Neural progenitor cell (in vitro differentiated cells): Measurements from ENCODE around the gene AMER2. TPM values are rescaled to one million over a fixed set of nuclear protein-coding genes. Genes with fewer than 3 reads are reported as not detected.

Experiments
- DNase-seq: peaks from one replicate; pipeline ENCODE4 v3.0.0-alpha.2; 2016; ENCODE audit warnings: low spot score
- H2AFZ ChIP-seq: fragments of 200-600 bp; sonication (generic); replicated peaks from 2 replicates; pipeline ENCODE4 v1.6.1; 2016; ENCODE audit warnings: antibody characterized with exemption
- H3F3A ChIP-seq: fragments of 200-600 bp; sonication (generic); 2 replicates; pipeline ENCODE4 v1.6.1; 2016; ENCODE audit warnings: antibody characterized with exemption, low read depth
- H3K27ac ChIP-seq: fragments of 200-600 bp; sonication (generic); 2 replicates; pipeline ENCODE4 v1.5.1; 2016; ENCODE audit warnings: mild to moderate bottlenecking
- H3K27me3 ChIP-seq: fragments of 200-600 bp; sonication (generic); 2 replicates; pipeline ENCODE4 v1.6.1; 2016; ENCODE audit warnings: mild to moderate bottlenecking, moderate library complexity
- H3K36me3 ChIP-seq: fragments of 200-600 bp; sonication (generic); 2 replicates; pipeline ENCODE4 v1.5.1; 2016
- H3K4me1 ChIP-seq: fragments of 200-600 bp; sonication (generic); 2 replicates; pipeline ENCODE4 v1.6.1; 2016; ENCODE audit warnings: mixed run types
- H3K4me2 ChIP-seq: fragments of 200-600 bp; sonication (generic); 2 replicates; pipeline ENCODE4 v1.6.1; 2016
- H3K4me3 ChIP-seq: fragments of 200-600 bp; sonication (generic); 2 replicates; pipeline ENCODE4 v1.5.1; 2016
- H3K79me2 ChIP-seq: fragments of 200-600 bp; sonication (generic); 2 replicates; pipeline ENCODE4 v1.6.1; 2016; ENCODE audit warnings: low read depth
- H3K9ac ChIP-seq: fragments of 200-600 bp; sonication (generic); 2 replicates; pipeline ENCODE4 v1.6.1; 2016
- H3K9me3 ChIP-seq: fragments of 200-600 bp; sonication (generic); 2 replicates; pipeline ENCODE4 v1.5.1; 2016; ENCODE audit warnings: low read depth
- H4K20me1 ChIP-seq: fragments of 200-600 bp; sonication (generic); 2 replicates; pipeline ENCODE4 v1.6.1; 2016; ENCODE audit warnings: low read depth
- H3K27ac Mint-ChIP-seq: 3 replicates; pipeline ENCODE4 v1.8.0; 2021; ENCODE audit warnings: mixed read lengths
- H3K27me3 Mint-ChIP-seq: 2 replicates; pipeline ENCODE4 v1.8.0; 2022; ENCODE audit warnings: low read depth, mild to moderate bottlenecking, inconsistent platforms, moderate library complexity, mixed read lengths; ENCODE audit not compliant: insufficient read depth
- H3K36me3 Mint-ChIP-seq: 3 replicates; pipeline ENCODE4 v1.8.0; 2021; ENCODE audit warnings: mixed read lengths
- H3K4me1 Mint-ChIP-seq: 3 replicates; pipeline ENCODE4 v1.8.0; 2021; ENCODE audit warnings: mixed read lengths
- H3K4me3 Mint-ChIP-seq: 3 replicates; pipeline ENCODE4 v1.8.0; 2021; ENCODE audit warnings: mild to moderate bottlenecking, moderate library complexity, mixed read lengths
- H3K9me3 Mint-ChIP-seq: 3 replicates; pipeline ENCODE4 v1.8.0; 2020; ENCODE audit warnings: mixed read lengths
- EZH2 ChIP-seq: fragments of 200-600 bp; sonication (generic); IDR thresholded peaks from 2 replicates; pipeline ENCODE4 v1.6.1; 2017; ENCODE audit warnings: antibody characterized with exemption, mild to moderate bottlenecking, moderate library complexity
- EZH2phosphoT487 ChIP-seq: fragments of 200-600 bp; sonication (generic); IDR thresholded peaks from 2 replicates; pipeline ENCODE4 v1.6.1; 2017; ENCODE audit warnings: antibody characterized with exemption
- total RNA-seq: library from RNA; depleted of rRNA; stranded (reverse); fragments of >200 nt; gene quantifications from 2 replicates; pipeline ENCODE4 v1.2.3, GENCODE V29; 2015; ENCODE audit warnings: low replicate concordance
- TF ChIP-seq, protein P1 (sequence below): fragments of 200-600 bp; sonication (generic); IDR thresholded peaks from 2 replicates; pipeline ENCODE4 v1.5.1; 2017; ENCODE audit warnings: antibody characterized with exemption, mild to moderate bottlenecking

The AMER2 gene
- total RNA-seq, 1 donor from 2014 or later, result not detected

DNA sequence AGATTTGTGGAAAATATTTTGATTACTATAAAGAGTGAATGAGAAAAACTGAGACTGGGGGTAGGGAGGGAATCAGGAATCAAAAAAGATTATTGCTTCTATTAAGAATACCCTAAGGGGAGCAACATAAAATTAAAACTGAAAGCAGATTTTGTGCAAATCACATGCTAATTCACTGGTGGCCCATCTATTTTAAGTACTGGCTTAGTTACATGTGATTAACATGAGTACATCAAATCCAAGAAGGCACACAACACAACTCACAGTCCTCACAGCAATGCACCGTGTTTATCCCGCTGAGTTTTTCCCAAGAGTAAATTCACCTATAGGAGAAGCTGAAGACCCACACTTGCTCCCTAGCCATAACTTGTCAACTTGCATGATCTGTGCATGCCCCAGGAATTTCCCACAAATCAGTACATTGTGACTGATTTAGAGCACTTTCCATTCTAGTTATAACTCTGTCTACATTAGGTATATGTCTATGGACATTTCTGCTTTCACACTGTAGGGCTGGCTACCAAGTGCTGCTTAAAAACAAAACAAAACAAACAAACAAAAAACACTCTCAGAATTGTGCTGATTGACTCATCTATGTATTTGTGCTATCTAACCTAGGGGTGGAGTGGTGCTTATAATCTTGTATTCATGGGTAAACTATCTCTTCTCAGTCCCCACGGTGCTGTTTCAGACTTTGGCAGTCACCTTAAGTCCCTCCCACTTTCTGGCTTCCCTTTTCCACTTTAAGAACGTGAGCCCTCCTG, 24.3 kb downstream of the AMER2 start:
- no peaks in the 10 kb centered on the region for H3K27me3 ChIP-seq
- no peak overlapping the region for H3K4me3 ChIP-seq
- peaks cover 4% of the 10 kb centered on the region for H3K9me3 Mint-ChIP-seq
- no peaks in the 10 kb centered on the region for H3K9me3 ChIP-seq
- no peak overlapping the region for H3K4me2 ChIP-seq
- H3K4me1 Mint-ChIP-seq, result peaks cover 6% of the 10 kb centered on the region
- no peak for DNase-seq
- no peaks in the 10 kb centered on the region for H3K36me3 ChIP-seq
- H3K4me1 ChIP-seq, result no peaks in the 10 kb centered on the region
- H3K36me3 Mint-ChIP-seq, result peaks cover 2% of the 10 kb centered on the region
- H2AFZ ChIP-seq, result no peak overlapping the region
- H3K27me3 Mint-ChIP-seq, result peaks cover 8% of the 10 kb centered on the region
- no peaks in the 10 kb centered on the region for H4K20me1 ChIP-seq
- no peaks in the 10 kb centered on the region for H3F3A ChIP-seq
- no peak overlapping the region for H3K4me3 Mint-ChIP-seq
- H3K27ac Mint-ChIP-seq, result no peak overlapping the region
- TF ChIP-seq EZH2phosphoT487 (no peak), EZH2 (no peak)
- TF ChIP-seq, protein P1, sequence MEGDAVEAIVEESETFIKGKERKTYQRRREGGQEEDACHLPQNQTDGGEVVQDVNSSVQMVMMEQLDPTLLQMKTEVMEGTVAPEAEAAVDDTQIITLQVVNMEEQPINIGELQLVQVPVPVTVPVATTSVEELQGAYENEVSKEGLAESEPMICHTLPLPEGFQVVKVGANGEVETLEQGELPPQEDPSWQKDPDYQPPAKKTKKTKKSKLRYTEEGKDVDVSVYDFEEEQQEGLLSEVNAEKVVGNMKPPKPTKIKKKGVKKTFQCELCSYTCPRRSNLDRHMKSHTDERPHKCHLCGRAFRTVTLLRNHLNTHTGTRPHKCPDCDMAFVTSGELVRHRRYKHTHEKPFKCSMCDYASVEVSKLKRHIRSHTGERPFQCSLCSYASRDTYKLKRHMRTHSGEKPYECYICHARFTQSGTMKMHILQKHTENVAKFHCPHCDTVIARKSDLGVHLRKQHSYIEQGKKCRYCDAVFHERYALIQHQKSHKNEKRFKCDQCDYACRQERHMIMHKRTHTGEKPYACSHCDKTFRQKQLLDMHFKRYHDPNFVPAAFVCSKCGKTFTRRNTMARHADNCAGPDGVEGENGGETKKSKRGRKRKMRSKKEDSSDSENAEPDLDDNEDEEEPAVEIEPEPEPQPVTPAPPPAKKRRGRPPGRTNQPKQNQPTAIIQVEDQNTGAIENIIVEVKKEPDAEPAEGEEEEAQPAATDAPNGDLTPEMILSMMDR, result no peak
- no peaks in the 10 kb centered on the region for H3K79me2 ChIP-seq
- H3K9ac ChIP-seq, result no peak overlapping the region
- no peak overlapping the region for H3K27ac ChIP-seq

- H3K36me3 Mint-ChIP-seq, result peaks cover 2% of the 10 kb centered on the region
- no peak overlapping the region for H3K27ac ChIP-seq
- H3K9ac ChIP-seq, result no peak overlapping the region
- peaks cover 8% of the 10 kb centered on the region for H3K9me3 Mint-ChIP-seq
- H2AFZ ChIP-seq, result no peak overlapping the region
- no peaks in the 10 kb centered on the region for H3F3A ChIP-seq
- H3K4me3 Mint-ChIP-seq, result no peak overlapping the region
- no peak overlapping the region for H3K27ac Mint-ChIP-seq
- no peaks in the 10 kb centered on the region for H3K4me1 Mint-ChIP-seq
- H3K4me2 ChIP-seq, result no peak overlapping the region
- no peaks in the 10 kb centered on the region for H3K79me2 ChIP-seq
- H3K27me3 Mint-ChIP-seq, result peaks cover 5% of the 10 kb centered on the region
- H3K4me1 ChIP-seq, result no peaks in the 10 kb centered on the region
- H3K9me3 ChIP-seq, result no peaks in the 10 kb centered on the region
- no peak overlapping the region for H3K4me3 ChIP-seq
- TF ChIP-seq EZH2, result no peak
- no peak for TF ChIP-seq EZH2phosphoT487
- TF ChIP-seq, protein P1, result no peak
- H3K36me3 ChIP-seq, result no peaks in the 10 kb centered on the region
- no peaks in the 10 kb centered on the region for H3K27me3 ChIP-seq
- DNase-seq, result no peak
- H4K20me1 ChIP-seq, result no peaks in the 10 kb centered on the region
These were observed 28.4 kb downstream of the AMER2 start for GRCh38 chr13:25143706-25144105.

- Histone ChIP-seq H3K4me3 (no peak overlapping the region), H3K4me2 (no peak overlapping the region), H3K9ac (no peak overlapping the region), H3K27ac (no peak overlapping the region), H3K4me1 (peaks cover 17% of the 10 kb centered on the region), H3K79me2 (no peaks in the 10 kb centered on the region), H3K27me3 (peaks cover 16% of the 10 kb centered on the region), H2AFZ (no peak overlapping the region), H3K9me3 (no peaks in the 10 kb centered on the region), H4K20me1 (no peaks in the 10 kb centered on the region), H3F3A (peaks cover 19% of the 10 kb centered on the region), H3K36me3 (no peaks in the 10 kb centered on the region)
- peaks cover 8% of the 10 kb centered on the region for H3K9me3 Mint-ChIP-seq
- H3K27ac Mint-ChIP-seq, result no peak overlapping the region
- peaks cover 2% of the 10 kb centered on the region for H3K36me3 Mint-ChIP-seq
- no peak overlapping the region for H3K4me3 Mint-ChIP-seq
- H3K27me3 Mint-ChIP-seq, result peaks cover 4% of the 10 kb centered on the region
- TF ChIP-seq EZH2phosphoT487 (no peak), EZH2 (no peak)
- TF ChIP-seq, protein P1, result no peak
- DNase-seq, result no peak
- peaks cover 19% of the 10 kb centered on the region for H3K4me1 Mint-ChIP-seq
These were observed 31.0 kb downstream of the AMER2 start for GRCh38 chr13:25141042-25141441.
